GM12878 (cell line): ENCODE results near the gene ABHD15. TPM values are rescaled to one million over a fixed set of nuclear protein-coding genes. Genes with fewer than 3 reads are reported as not detected.

ENCODE experiments used
- ATAC-seq: fragments of 200-7000 bp; cut with Tn5 transposase; 3 replicates; pipeline ENCODE4 v1.9.1; 2020; ENCODE audit warnings: mild to moderate bottlenecking, moderate library complexity
- BruUV-seq: library from RNA; stranded (reverse); fragments of 400-500 nt; replicated peaks from 2 replicates; lab custom pipeline; 2021; lab: Mats Ljungman, UMichigan
- CTCF ChIA-PET: fragments of 300-600 bp; sonication (Branson Sonifier 250); formaldehyde crosslinking; extraction: SDS; loops from one replicate; lab custom pipeline; 2021; ENCODE audit warnings: inconsistent platforms; lab: Yijun Ruan, JAX
- POLR2A ChIA-PET: fragments of 350-600 bp; formaldehyde crosslinking; extraction: SDS; loops from one replicate; lab custom pipeline; 2021; ENCODE audit warnings: inconsistent platforms; lab: Charles Lee
- RAD21 ChIA-PET: fragments of 300-600 bp; sonication (Branson Sonifier 250); formaldehyde crosslinking; loops from one replicate; lab custom pipeline; 2023; ENCODE audit warnings: antibody characterized with exemption; ENCODE audit not compliant: unreplicated experiment; lab: Charles Lee
- SMC1A ChIA-PET: fragments of 300-600 bp; sonication (Branson Sonifier 250); formaldehyde crosslinking; loops from one replicate; lab custom pipeline; 2023; ENCODE audit not compliant: unreplicated experiment, uncharacterized antibody; lab: Charles Lee
- DNase-seq: peaks from one replicate; pipeline ENCODE4 v3.0.0-alpha.2; 2011; ENCODE audit warnings: low read depth, low spot score
- FAIRE-seq: peaks from 3 replicates; lab custom pipeline; 2011; peaks lifted over from hg19 to GRCh38; lab: Jason Lieb, UNC
- H2AFZ ChIP-seq: 2 replicates; pipeline ENCODE4 v1.6.0; 2011; ENCODE audit warnings: low read depth, low read length, control low read depth; ENCODE audit not compliant: control insufficient read depth
- H3K27ac ChIP-seq: 2 replicates; pipeline ENCODE4 v1.5.1; 2011; ENCODE audit warnings: control low read depth; ENCODE audit not compliant: control insufficient read depth, insufficient read depth
- H3K27me3 ChIP-seq, 2 experiments: replicated peaks in 1 of 2; 2 replicates each; pipeline versions ENCODE4 v1.6.0 to v1.6.1; 2011; ENCODE audit warnings: low read length in 1 of 2; ENCODE audit not compliant: control insufficient read depth in 2 of 2, insufficient read depth in 2 of 2
- H3K36me3 ChIP-seq, 2 experiments: 2 replicates each; pipeline ENCODE4 v1.5.1; 2011; ENCODE audit warnings: low read length in 1 of 2; ENCODE audit not compliant: control insufficient read depth in 2 of 2, insufficient read depth in 2 of 2
- H3K4me1 ChIP-seq: 2 replicates; pipeline ENCODE4 v1.6.1; 2011; ENCODE audit warnings: mild to moderate bottlenecking, low read length, moderate library complexity, mixed read lengths; ENCODE audit not compliant: control insufficient read depth, insufficient read depth
- H3K4me2 ChIP-seq: 2 replicates; pipeline ENCODE4 v1.6.0; 2011; ENCODE audit warnings: control low read depth; ENCODE audit not compliant: control insufficient read depth, insufficient read depth
- H3K4me3 ChIP-seq: fragments of 200-600 bp; sonication (generic); 2 replicates; pipeline ENCODE4 v1.5.1; 2016
- H3K79me2 ChIP-seq: 2 replicates; pipeline ENCODE4 v1.6.0; 2011; ENCODE audit warnings: low read length; ENCODE audit not compliant: control insufficient read depth, insufficient read depth
- H3K9ac ChIP-seq: 2 replicates; pipeline ENCODE4 v1.8.0; 2011; ENCODE audit warnings: low read length, control low read depth, mixed read lengths; ENCODE audit not compliant: control insufficient read depth, insufficient read depth
- H3K9me3 ChIP-seq: replicated peaks from 3 replicates; pipeline ENCODE4 v1.5.1; 2011; ENCODE audit warnings: mild to moderate bottlenecking, low read length; ENCODE audit not compliant: control insufficient read depth, insufficient read depth
- H4K20me1 ChIP-seq: 2 replicates; pipeline ENCODE4 v1.6.0; 2011; ENCODE audit not compliant: control insufficient read depth, insufficient read depth
- CHD1 ChIP-seq: IDR thresholded peaks from 2 replicates; pipeline ENCODE4 v1.6.1; 2012; ENCODE audit warnings: low read depth, low read length, improper control_type of control experiment
- CTCF ChIP-seq, 3 experiments: IDR thresholded peaks in 2 of 3; conservative IDR thresholded peaks in 1 of 3; 2 replicates each; pipeline ENCODE4 v1.5.1; 2011; ENCODE audit warnings: low read depth in 3 of 3, low read length in 3 of 3, mild to moderate bottlenecking in 3 of 3, control low read depth in 2 of 3, moderate library complexity in 2 of 3, inconsistent platforms in 1 of 3, mixed read lengths in 1 of 3; ENCODE audit not compliant: control insufficient read depth in 2 of 3, insufficient read depth in 1 of 3; ENCODE audit errors: extremely low read depth in 1 of 3
- E2F4 ChIP-seq: IDR thresholded peaks from 2 replicates; pipeline ENCODE4 v1.6.1; 2012; ENCODE audit warnings: low read depth, low read length, improper control_type of control experiment
- EZH2 ChIP-seq: IDR thresholded peaks from 2 replicates; pipeline ENCODE4 v1.6.1; 2012; ENCODE audit warnings: low read depth, mild to moderate bottlenecking, control low read depth, inconsistent platforms, low read length, borderline replicate concordance; ENCODE audit not compliant: control insufficient read depth
- HCFC1 ChIP-seq: fragments of 150-350 bp; IDR thresholded peaks from 2 replicates; pipeline ENCODE4 v1.6.1; 2014; ENCODE audit warnings: low read length
- HSF1 ChIP-seq: fragments of 150-350 bp; IDR thresholded peaks from 2 replicates; pipeline ENCODE4 v1.6.1; 2014; ENCODE audit warnings: mild to moderate bottlenecking, low read depth, low read length
- JUND ChIP-seq: IDR thresholded peaks from 2 replicates; pipeline ENCODE4 v1.6.1; 2012; ENCODE audit warnings: low read depth, mild to moderate bottlenecking, low read length, improper control_type of control experiment, moderate library complexity
- KAT2A ChIP-seq: conservative IDR thresholded peaks from 2 replicates; pipeline ENCODE4 v1.6.1; 2011; ENCODE audit warnings: low read depth, low read length; ENCODE audit not compliant: control insufficient read depth
- MXI1 ChIP-seq: fragments of 150-350 bp; IDR thresholded peaks from 2 replicates; pipeline ENCODE4 v1.6.1; 2011; ENCODE audit warnings: low read depth, mild to moderate bottlenecking, inconsistent platforms, low read length, improper control_type of control experiment
- MYC ChIP-seq: IDR thresholded peaks from 2 replicates; pipeline ENCODE4 v1.6.1; 2011; ENCODE audit warnings: mild to moderate bottlenecking, low read length, moderate library complexity, inconsistent platforms; ENCODE audit not compliant: insufficient read depth, insufficient replicate concordance, insufficient read length, severe bottlenecking
- NFXL1 ChIP-seq: fragments of 450-650 bp; IDR thresholded peaks from 2 replicates; pipeline ENCODE4 v1.6.1; 2017; ENCODE audit warnings: antibody characterized with exemption, mild to moderate bottlenecking, borderline replicate concordance
- NRF1 ChIP-seq: conservative IDR thresholded peaks from 2 replicates; pipeline ENCODE4 v1.6.1; 2011; ENCODE audit warnings: mild to moderate bottlenecking, low read depth, low read length, improper control_type of control experiment
- TCF12 ChIP-seq: IDR thresholded peaks from 2 replicates; pipeline ENCODE4 v1.6.1; 2011; ENCODE audit warnings: low read depth, mild to moderate bottlenecking, low read length
- ZBTB11 ChIP-seq: fragments of 450-650 bp; formaldehyde crosslinking; IDR thresholded peaks from 2 replicates; pipeline ENCODE4 v1.5.0; 2022; ENCODE audit warnings: mild to moderate bottlenecking, missing genetic modification characterization
- WGBS: methylation state at CpG from one replicate; pipeline ENCODE4 v1.1.6; 2016; ENCODE audit warnings: low lambda C conversion rate; ENCODE audit not compliant: insufficient replicate concordance, insufficient coverage; ENCODE audit errors: missing lambda C conversion rate; 5-methylcytosine and 5-hydroxymethylcytosine counted together
- in situ Hi-C: fragments of 300-500 bp; cut with MboI; formaldehyde crosslinking; loops from 9 replicates; pipeline ENCODE4 v1.14.3; 2018; ENCODE audit warnings: mixed read lengths
- intact Hi-C: fragments of 100-400 bp; cut with micrococcal nuclease; formaldehyde crosslinking; loops from one replicate; pipeline ENCODE4 v1.14.2; 2022; ENCODE audit not compliant: unreplicated experiment
- polyA plus RNA-seq, 11 experiments: library from polyadenylated mRNA; depleted of rRNA in 4 of 11; unstranded in 6 of 11; stranded (reverse) in 5 of 11; fragments of >200 nt; fragmentation: Nextera tagmentation in 4 of 11; fragmentation: Illumina TruSeq in 1 of 11; extraction: Ambion mirVana in 4 of 11; extraction: Trizol in 1 of 11; gene quantifications; 1 replicate in 1 of 11; 2 replicates in 10 of 11; pipeline versions ENCODE4 v1.2.1 to v1.2.3, GENCODE V29; 2011 to 2016; ENCODE audit warnings: inconsistent platforms in 2 of 11, missing spikeins in 2 of 11, low read depth in 1 of 11
- total RNA-seq, 4 experiments: library from RNA; depleted of rRNA in 3 of 4; stranded (reverse); fragments of >200 nt in 3 of 4; fragmentation: Illumina TruSeq in 1 of 4; extraction: Trizol in 1 of 4; gene quantifications; 2 replicates each; pipeline versions ENCODE4 v1.2.1 to v1.2.3, GENCODE V29; 2013 to 2021

Gene ABHD15
- total and polyA plus RNA-seq, 10 of the 15 experiments (the other 5 are each of a cell fraction or from before 2014, with no cell fraction given): 2.1 to 9.2 (median 4.9) TPM

GRCh38 chr17:29562615-29563014 is 4.2 kb downstream of the ABHD15 start:
- Histone ChIP-seq H3K36me3 (peaks cover 2 to 3% of the 10 kb centered on the region in 2 experiments; a peak in 3 of 4 replicates), H3K27me3 (no peaks in the 10 kb centered on the region), H3K4me2 (no peak overlapping the region), H3K4me3 (no peak overlapping the region), H4K20me1 (no peaks in the 10 kb centered on the region), H3K9ac (no peak overlapping the region), H3K79me2 (peaks cover 7% of the 10 kb centered on the region; the same call in 1 of the 2 replicates), H3K27ac (no peak overlapping the region), H2AFZ (no peak overlapping the region), H3K4me1 (peaks cover 38% of the 10 kb centered on the region), H3K9me3 (no peaks in the 10 kb centered on the region)
- DNase-seq: no peak
- no peak for ATAC-seq
- in situ Hi-C loops (no loop called here), intact Hi-C loops (no loop called here)
- POLR2A ChIA-PET: no interaction called here
- WGBS: 90% methylated on average over 18 of the region's 18 CpGs
- RAD21 ChIA-PET: no interaction called here
- CTCF ChIA-PET: interaction anchor here (0.6 to 1.4 kb wide), 3 partner anchors 9 to 443 kb away, joined by 3 read pairs; no protein-coding TSS in a partner anchor
- SMC1A ChIA-PET: no interaction called here
- no peak for FAIRE-seq
- BruUV-seq: no TSS peak
- no peak for TF ChIP-seq ZBTB11
- no peak for TF ChIP-seq NFXL1
- no peak for TF ChIP-seq E2F4
- no peak for TF ChIP-seq CHD1
- TF ChIP-seq CTCF (IDR thresholded peaks at IDR 0.05 in 2 of 3, conservative IDR thresholded peaks at IDR 0.05 in 1 of 3; ENCODE audit: control insufficient read depth in 2 of 3, extremely low read depth in 1 of 3, insufficient read depth in 1 of 3, low read depth in 3 of 3, low read length in 3 of 3): no peak
- no peak for TF ChIP-seq NRF1
- TF ChIP-seq MXI1: no peak
- TF ChIP-seq MYC: no peak
- TF ChIP-seq TCF12: no peak
- TF ChIP-seq HSF1: no peak
- TF ChIP-seq EZH2: no peak
- TF ChIP-seq HCFC1: no peak
- TF ChIP-seq JUND: no peak
- TF ChIP-seq KAT2A: no peak
